H9 (cell line): ENCODE data around the gene SYNE3. TPM values are rescaled to one million over a fixed set of nuclear protein-coding genes. Genes with fewer than 3 reads are reported as not detected.

ENCODE experiments used
- DNase-seq: peaks from one replicate; pipeline ENCODE4 v3.0.0-alpha.2; 2017
- H2AFZ ChIP-seq: one replicate; pipeline ENCODE4 v1.6.1; 2013; ENCODE audit warnings: mild to moderate bottlenecking, low read length, control low read depth, moderate library complexity
- H2AK5ac ChIP-seq: 2 replicates; pipeline ENCODE4 v1.6.1; 2013; ENCODE audit warnings: low read length, control low read depth, mixed read lengths; ENCODE audit not compliant: insufficient read length
- H2BK120ac ChIP-seq: one replicate; pipeline ENCODE4 v1.6.1; 2013; ENCODE audit warnings: low read depth, mild to moderate bottlenecking, low read length, control low read depth, inconsistent platforms; ENCODE audit not compliant: poor library complexity, severe bottlenecking
- H2BK12ac ChIP-seq: 2 replicates; pipeline ENCODE4 v1.6.1; 2013; ENCODE audit warnings: low read length, control low read depth, mixed read lengths, low read depth; ENCODE audit not compliant: insufficient read length
- H2BK15ac ChIP-seq: 2 replicates; pipeline ENCODE4 v1.6.1; 2013; ENCODE audit warnings: low read depth, low read length, control low read depth
- H2BK20ac ChIP-seq: one replicate; pipeline ENCODE4 v1.6.1; 2013; ENCODE audit warnings: low read depth, mild to moderate bottlenecking, low read length, control low read depth, inconsistent platforms; ENCODE audit not compliant: poor library complexity, severe bottlenecking
- H2BK5ac ChIP-seq: 2 replicates; pipeline ENCODE4 v1.6.1; 2013; ENCODE audit warnings: low read length, control low read depth, mixed read lengths; ENCODE audit not compliant: insufficient read length
- H3K14ac ChIP-seq: 2 replicates; pipeline ENCODE4 v1.6.1; 2013; ENCODE audit warnings: low read length, control low read depth; ENCODE audit not compliant: insufficient read depth
- H3K18ac ChIP-seq: 2 replicates; pipeline ENCODE4 v1.6.1; 2013; ENCODE audit warnings: low read depth, mild to moderate bottlenecking, mixed read lengths, low read length, control low read depth; ENCODE audit not compliant: insufficient read length
- H3K23ac ChIP-seq: 2 replicates; pipeline ENCODE4 v1.6.1; 2013; ENCODE audit warnings: low read length, control low read depth, mixed read lengths, low read depth; ENCODE audit not compliant: insufficient read length
- H3K23me2 ChIP-seq: 2 replicates; pipeline ENCODE4 v1.6.1; 2013; ENCODE audit warnings: low read depth, mild to moderate bottlenecking, mixed read lengths, low read length, control low read depth; ENCODE audit not compliant: insufficient read length, poor library complexity, severe bottlenecking
- H3K27ac ChIP-seq: 2 replicates; pipeline ENCODE4 v1.5.1; 2013; ENCODE audit warnings: low read length, control low read depth, mixed read lengths, low read depth; ENCODE audit not compliant: insufficient read length
- H3K27me3 ChIP-seq: 2 replicates; pipeline ENCODE4 v1.6.1; 2013; ENCODE audit warnings: low read length, control low read depth, inconsistent platforms; ENCODE audit not compliant: insufficient read depth
- H3K4ac ChIP-seq: 2 replicates; pipeline ENCODE4 v1.6.1; 2013; ENCODE audit warnings: low read depth, mild to moderate bottlenecking, control low read depth, inconsistent platforms, low read length, moderate library complexity
- H3K4me1 ChIP-seq: 2 replicates; pipeline ENCODE4 v1.6.1; 2013; ENCODE audit warnings: low read length, control low read depth, inconsistent platforms; ENCODE audit not compliant: insufficient read depth
- H3K4me2 ChIP-seq: 2 replicates; pipeline ENCODE4 v1.6.1; 2013; ENCODE audit warnings: low read length, control low read depth, mixed read lengths; ENCODE audit not compliant: insufficient read length, insufficient read depth
- H3K56ac ChIP-seq: 2 replicates; pipeline ENCODE4 v1.6.1; 2013; ENCODE audit warnings: low read depth, mild to moderate bottlenecking, mixed read lengths, low read length, control low read depth; ENCODE audit not compliant: insufficient read length
- H3K79me1 ChIP-seq: 2 replicates; pipeline ENCODE4 v1.6.1; 2013; ENCODE audit warnings: low read depth, mild to moderate bottlenecking, moderate library complexity, low read length, control low read depth, inconsistent platforms; ENCODE audit not compliant: insufficient read depth, poor library complexity, severe bottlenecking
- H3K79me2 ChIP-seq: 2 replicates; pipeline ENCODE4 v1.6.1; 2013; ENCODE audit warnings: low read length, control low read depth, inconsistent platforms; ENCODE audit not compliant: insufficient read depth
- H3K9ac ChIP-seq: 2 replicates; pipeline ENCODE4 v1.6.1; 2013; ENCODE audit warnings: low read length, control low read depth, mixed read lengths; ENCODE audit not compliant: insufficient read length; ENCODE audit errors: extremely low read depth
- H3K9me3 ChIP-seq: one replicate; pipeline ENCODE4 v1.6.1; 2013; ENCODE audit warnings: low read depth, low read length, inconsistent platforms; ENCODE audit not compliant: control insufficient read depth
- H3T11ph ChIP-seq: one replicate; pipeline ENCODE4 v1.6.1; 2013; ENCODE audit warnings: mild to moderate bottlenecking, low read length, control low read depth, inconsistent platforms
- H4K20me1 ChIP-seq: one replicate; pipeline ENCODE4 v1.6.1; 2013; ENCODE audit not compliant: control insufficient read depth, insufficient read length, insufficient read depth
- H4K5ac ChIP-seq: 2 replicates; pipeline ENCODE4 v1.6.1; 2013; ENCODE audit warnings: low read depth, mild to moderate bottlenecking, mixed read lengths, low read length, control low read depth; ENCODE audit not compliant: insufficient read length
- H4K8ac ChIP-seq: replicated peaks from 2 replicates; pipeline ENCODE4 v1.6.1; 2013; ENCODE audit warnings: low read length, control low read depth, mixed read lengths, low read depth; ENCODE audit not compliant: insufficient read length
- H4K91ac ChIP-seq: 2 replicates; pipeline ENCODE4 v1.6.1; 2013; ENCODE audit warnings: low read depth, mild to moderate bottlenecking, moderate library complexity, mixed read lengths, low read length, control low read depth; ENCODE audit not compliant: insufficient read length
- H3K27ac Mint-ChIP-seq, 3 experiments: 2 replicates in 2 of 3; 3 replicates in 1 of 3; pipeline ENCODE4 v1.8.0; 2020 to 2021; ENCODE audit warnings: mixed read lengths in 3 of 3, mild to moderate bottlenecking in 1 of 3, moderate library complexity in 1 of 3
- H3K27me3 Mint-ChIP-seq: 2 replicates; pipeline ENCODE4 v1.8.0; 2021; ENCODE audit warnings: low read depth, mild to moderate bottlenecking, moderate library complexity, mixed read lengths
- H3K36me3 Mint-ChIP-seq, 3 experiments: 2 replicates in 2 of 3; 3 replicates in 1 of 3; pipeline ENCODE4 v1.8.0; 2020 to 2021; ENCODE audit warnings: low read depth in 3 of 3, mixed read lengths in 3 of 3; ENCODE audit not compliant: insufficient read depth in 1 of 3
- H3K4me1 Mint-ChIP-seq, 2 experiments: 2 replicates each; pipeline ENCODE4 v1.8.0; 2020; ENCODE audit warnings: mixed read lengths in 2 of 2
- H3K4me3 Mint-ChIP-seq, 2 experiments: 2 replicates in 1 of 2; 3 replicates in 1 of 2; pipeline ENCODE4 v1.8.0; 2020 to 2021; ENCODE audit warnings: mild to moderate bottlenecking in 2 of 2, mixed read lengths in 2 of 2, moderate library complexity in 1 of 2
- H3K9me3 Mint-ChIP-seq, 2 experiments: 2 replicates in 1 of 2; 3 replicates in 1 of 2; pipeline ENCODE4 v1.8.0; 2020; ENCODE audit warnings: mild to moderate bottlenecking in 2 of 2, mixed read lengths in 2 of 2, moderate library complexity in 1 of 2
- WGBS: extraction: QIAGEN DNeasy Blood & Tissue Kit; methylation state at CpG from one replicate; pipeline ENCODE4 v1.1.7; 2013; ENCODE audit warnings: missing lambda C conversion rate, low lambda C conversion rate, mixed read lengths; ENCODE audit not compliant: insufficient read length; ENCODE audit errors: extremely low coverage; 5-methylcytosine and 5-hydroxymethylcytosine counted together
- total RNA-seq: library from RNA; stranded (reverse); gene quantifications from 2 replicates; pipeline ENCODE4 v1.2.1, GENCODE V29; 2021
- TF ChIP-seq, protein P1 (sequence below): fragments of 200-600 bp; sonication (generic); conservative IDR thresholded peaks from 3 replicates; pipeline ENCODE4 v1.8.0; 2021; ENCODE audit warnings: antibody characterized with exemption, mild to moderate bottlenecking

The SYNE3 gene
- total RNA-seq, 1 experiment from 2014 or later, result 0.11 TPM

DNA sequence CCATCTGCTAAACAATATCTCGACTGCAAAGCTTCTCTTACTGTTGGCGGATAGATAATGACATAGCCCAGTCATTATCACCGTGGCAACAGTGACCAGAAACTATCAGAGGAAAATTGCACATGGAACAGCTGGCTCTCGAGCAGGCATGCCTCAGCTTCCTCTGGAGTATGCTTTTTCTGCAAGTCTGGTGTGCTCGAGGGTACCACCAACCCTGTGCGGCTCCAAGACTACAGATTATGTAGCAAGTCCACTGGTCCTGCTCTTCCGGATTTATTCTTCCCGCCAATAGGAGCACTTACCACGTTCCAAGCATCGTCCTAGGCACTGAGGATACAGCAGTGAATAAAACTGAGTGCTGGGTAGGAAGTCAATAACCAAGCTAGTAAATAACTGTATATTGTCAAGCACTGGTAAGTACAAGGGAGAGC is 17.0 kb upstream of the SYNE3 start:
- no peaks in the 10 kb centered on the region; a peak in 1 of 5 replicates for H3K9me3 Mint-ChIP-seq
- Histone ChIP-seq H3K79me2 (peaks cover 44% of the 10 kb centered on the region), H2BK120ac (no peak overlapping the region), H2BK15ac (no peak overlapping the region), H3K18ac (no peak overlapping the region), H3K27ac (no peak overlapping the region), H2AK5ac (no peak overlapping the region), H2BK20ac (no peak overlapping the region), H3K4me2 (peak overlapping the region; percentile 92), H4K5ac (no peak overlapping the region), H4K91ac (no peak overlapping the region), H3K56ac (no peak overlapping the region), H3T11ph (no peak overlapping the region), H4K8ac (no peak overlapping the region), H3K14ac (no peak overlapping the region), H3K9ac (peak overlapping the region; percentile 74), H3K23me2 (peaks cover 9% of the 10 kb centered on the region), H2BK5ac (no peak overlapping the region), H3K23ac (no peak overlapping the region), H3K4me1 (0 out of 2 replicates have a peak, but pooled peaks cover 2% of the 10 kb centered on the region), H3K4ac (no peak overlapping the region), H3K27me3 (no peaks in the 10 kb centered on the region), H3K79me1 (peaks cover 4% of the 10 kb centered on the region), H2BK12ac (no peak overlapping the region), H4K20me1 (no peaks in the 10 kb centered on the region), H3K9me3 (no peaks in the 10 kb centered on the region), H2AFZ (no peak overlapping the region)
- no CpG with 5 or more reads among the region's 10 CpGs for WGBS
- TF ChIP-seq, protein P1, sequence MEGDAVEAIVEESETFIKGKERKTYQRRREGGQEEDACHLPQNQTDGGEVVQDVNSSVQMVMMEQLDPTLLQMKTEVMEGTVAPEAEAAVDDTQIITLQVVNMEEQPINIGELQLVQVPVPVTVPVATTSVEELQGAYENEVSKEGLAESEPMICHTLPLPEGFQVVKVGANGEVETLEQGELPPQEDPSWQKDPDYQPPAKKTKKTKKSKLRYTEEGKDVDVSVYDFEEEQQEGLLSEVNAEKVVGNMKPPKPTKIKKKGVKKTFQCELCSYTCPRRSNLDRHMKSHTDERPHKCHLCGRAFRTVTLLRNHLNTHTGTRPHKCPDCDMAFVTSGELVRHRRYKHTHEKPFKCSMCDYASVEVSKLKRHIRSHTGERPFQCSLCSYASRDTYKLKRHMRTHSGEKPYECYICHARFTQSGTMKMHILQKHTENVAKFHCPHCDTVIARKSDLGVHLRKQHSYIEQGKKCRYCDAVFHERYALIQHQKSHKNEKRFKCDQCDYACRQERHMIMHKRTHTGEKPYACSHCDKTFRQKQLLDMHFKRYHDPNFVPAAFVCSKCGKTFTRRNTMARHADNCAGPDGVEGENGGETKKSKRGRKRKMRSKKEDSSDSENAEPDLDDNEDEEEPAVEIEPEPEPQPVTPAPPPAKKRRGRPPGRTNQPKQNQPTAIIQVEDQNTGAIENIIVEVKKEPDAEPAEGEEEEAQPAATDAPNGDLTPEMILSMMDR, result no peak
- H3K27me3 Mint-ChIP-seq, result peaks cover 6% of the 10 kb centered on the region
- peak overlapping the region; percentile 95 to 99 for H3K4me3 Mint-ChIP-seq
- peaks cover 33 to 41% of the 10 kb centered on the region in 2 experiments for H3K4me1 Mint-ChIP-seq
- DNase-seq, result no peak
- H3K27ac Mint-ChIP-seq, result peak overlapping the region in 1 of 3 experiments; percentile 87; a peak in 1 of 7 replicates
- H3K36me3 Mint-ChIP-seq, result peaks cover 12 to 22% (median 21%) of the 10 kb centered on the region in 3 experiments; a peak in 6 of 7 replicates
